ENCODE data around the gene EPHB6.

The EPHB6 gene

DNA sequence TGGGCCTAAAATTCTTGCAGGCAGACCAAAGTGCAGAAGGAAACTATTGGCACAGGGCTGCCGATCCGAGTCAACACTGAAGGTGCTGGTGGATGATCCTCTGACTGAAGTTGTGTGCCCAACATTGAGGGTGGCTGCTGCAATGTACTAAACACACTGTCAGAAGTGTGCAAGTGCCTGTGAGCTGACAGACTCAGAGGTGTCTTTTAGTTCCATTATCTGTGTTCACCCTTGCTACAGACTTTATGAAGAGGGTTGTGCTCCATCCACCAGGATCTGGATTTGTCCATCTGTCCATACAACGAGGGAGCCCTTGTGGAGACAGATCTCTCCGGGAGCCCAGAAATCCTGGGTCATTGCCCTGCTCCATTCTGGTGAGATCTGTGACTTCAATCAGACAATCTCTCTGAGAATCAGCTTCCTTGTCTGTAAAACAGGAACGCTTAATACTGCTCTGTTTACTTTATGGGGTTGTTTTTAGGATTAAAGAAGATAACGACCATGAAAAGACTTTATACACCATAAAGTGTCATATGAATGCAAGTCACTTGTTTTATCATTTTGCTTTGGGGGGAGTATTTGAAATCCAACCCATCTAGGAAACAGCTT is 40.2 kb downstream of the EPHB6 start:
- DNase-seq (ENCODE audit: low read depth), result peak; percentile 87
- TF ChIP-seq, protein P1, sequence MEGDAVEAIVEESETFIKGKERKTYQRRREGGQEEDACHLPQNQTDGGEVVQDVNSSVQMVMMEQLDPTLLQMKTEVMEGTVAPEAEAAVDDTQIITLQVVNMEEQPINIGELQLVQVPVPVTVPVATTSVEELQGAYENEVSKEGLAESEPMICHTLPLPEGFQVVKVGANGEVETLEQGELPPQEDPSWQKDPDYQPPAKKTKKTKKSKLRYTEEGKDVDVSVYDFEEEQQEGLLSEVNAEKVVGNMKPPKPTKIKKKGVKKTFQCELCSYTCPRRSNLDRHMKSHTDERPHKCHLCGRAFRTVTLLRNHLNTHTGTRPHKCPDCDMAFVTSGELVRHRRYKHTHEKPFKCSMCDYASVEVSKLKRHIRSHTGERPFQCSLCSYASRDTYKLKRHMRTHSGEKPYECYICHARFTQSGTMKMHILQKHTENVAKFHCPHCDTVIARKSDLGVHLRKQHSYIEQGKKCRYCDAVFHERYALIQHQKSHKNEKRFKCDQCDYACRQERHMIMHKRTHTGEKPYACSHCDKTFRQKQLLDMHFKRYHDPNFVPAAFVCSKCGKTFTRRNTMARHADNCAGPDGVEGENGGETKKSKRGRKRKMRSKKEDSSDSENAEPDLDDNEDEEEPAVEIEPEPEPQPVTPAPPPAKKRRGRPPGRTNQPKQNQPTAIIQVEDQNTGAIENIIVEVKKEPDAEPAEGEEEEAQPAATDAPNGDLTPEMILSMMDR (IDR thresholded peaks at IDR 0.05; ENCODE audit: control insufficient read depth, extremely low read depth, insufficient read depth), result no peak
- H3K4me3 ChIP-seq (ENCODE audit: low read depth, low read length), result no peak overlapping the region

DNA sequence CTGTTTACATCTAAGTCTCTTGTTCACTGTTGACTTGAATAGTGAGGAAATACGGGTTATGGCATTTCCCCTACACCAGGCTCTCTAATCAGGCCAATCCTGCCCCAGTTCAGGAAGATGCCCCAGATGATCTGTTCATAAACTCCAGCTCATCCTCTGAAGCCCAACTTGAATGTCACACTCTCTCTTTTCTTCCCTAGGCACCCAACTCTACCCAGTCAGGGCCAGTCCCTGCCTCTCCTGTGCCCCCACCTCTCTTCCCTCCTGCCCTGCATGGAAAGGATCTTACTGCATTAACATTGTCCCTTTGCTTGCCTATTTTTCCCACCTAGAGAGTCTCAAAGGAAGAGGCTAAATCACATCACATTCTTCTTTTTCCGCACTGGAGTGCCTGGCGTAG is 41.3 kb downstream of the EPHB6 start:
- H3K4me3 ChIP-seq (ENCODE audit: low read depth, low read length), result no peak overlapping the region
- TF ChIP-seq, protein P1 (IDR thresholded peaks at IDR 0.05; ENCODE audit: control insufficient read depth, extremely low read depth, insufficient read depth), result no peak
- no peak for DNase-seq (ENCODE audit: low read depth)

DNA sequence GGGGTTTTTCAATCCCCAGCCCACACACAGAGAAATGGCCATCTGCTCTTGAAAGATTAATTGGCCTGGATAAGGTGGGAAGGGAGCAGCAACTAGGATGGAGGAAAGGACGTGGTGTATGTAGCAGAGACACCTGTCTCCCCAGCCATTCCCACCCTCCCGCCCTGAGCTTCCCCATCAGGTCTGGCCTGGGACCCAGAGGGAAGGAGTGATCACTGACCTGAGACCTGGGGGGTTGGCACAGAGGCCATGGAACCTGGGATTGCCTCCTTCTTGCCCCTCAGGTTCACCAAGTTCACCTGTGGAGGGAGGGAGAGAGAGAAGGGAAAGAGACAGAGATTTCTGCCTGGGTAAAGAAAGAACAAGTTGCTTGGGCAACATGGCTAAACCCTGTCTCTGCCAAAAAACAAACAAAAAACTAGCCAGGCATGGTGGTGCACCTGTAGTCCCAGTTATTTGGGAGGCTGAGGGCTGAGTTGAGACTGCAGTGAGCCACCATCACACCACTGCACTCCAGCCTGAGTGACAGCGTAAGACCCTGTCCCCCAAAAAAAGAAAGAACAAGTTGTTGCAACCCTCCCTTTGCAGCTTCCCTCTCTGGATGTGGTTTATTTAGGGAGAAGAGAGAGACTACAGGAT is 42.0 kb downstream of the EPHB6 start:
- H3K4me3 ChIP-seq (ENCODE audit: low read depth, low read length), result no peak overlapping the region
- TF ChIP-seq, protein P1 (IDR thresholded peaks at IDR 0.05; ENCODE audit: control insufficient read depth, extremely low read depth, insufficient read depth), result no peak
- no peak for DNase-seq (ENCODE audit: low read depth)

DNA sequence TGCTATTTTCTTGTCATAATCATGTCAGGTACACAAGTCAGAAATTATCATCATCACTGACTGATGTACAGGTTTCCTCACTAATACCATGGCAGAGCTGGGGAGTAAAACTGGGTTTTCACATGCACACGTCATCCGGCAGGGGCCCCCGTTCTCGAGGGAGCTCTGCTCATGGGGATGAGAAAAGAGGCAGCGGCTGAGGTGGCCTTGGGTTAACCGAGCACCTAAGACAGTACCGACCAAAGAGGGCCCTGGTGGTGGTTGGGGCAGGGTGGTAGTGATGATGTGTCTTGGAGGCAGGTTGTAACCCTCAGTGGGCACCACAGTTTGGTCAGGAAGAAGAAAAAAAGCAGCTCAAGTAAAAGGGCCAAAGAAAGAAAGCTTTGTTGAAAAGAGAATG is 42.8 kb downstream of the EPHB6 start:
- TF ChIP-seq, protein P1 (IDR thresholded peaks at IDR 0.05; ENCODE audit: control insufficient read depth, extremely low read depth, insufficient read depth), result no peak
- no peak overlapping the region for H3K4me3 ChIP-seq (ENCODE audit: low read depth, low read length)
- DNase-seq (ENCODE audit: low read depth), result no peak

DNA sequence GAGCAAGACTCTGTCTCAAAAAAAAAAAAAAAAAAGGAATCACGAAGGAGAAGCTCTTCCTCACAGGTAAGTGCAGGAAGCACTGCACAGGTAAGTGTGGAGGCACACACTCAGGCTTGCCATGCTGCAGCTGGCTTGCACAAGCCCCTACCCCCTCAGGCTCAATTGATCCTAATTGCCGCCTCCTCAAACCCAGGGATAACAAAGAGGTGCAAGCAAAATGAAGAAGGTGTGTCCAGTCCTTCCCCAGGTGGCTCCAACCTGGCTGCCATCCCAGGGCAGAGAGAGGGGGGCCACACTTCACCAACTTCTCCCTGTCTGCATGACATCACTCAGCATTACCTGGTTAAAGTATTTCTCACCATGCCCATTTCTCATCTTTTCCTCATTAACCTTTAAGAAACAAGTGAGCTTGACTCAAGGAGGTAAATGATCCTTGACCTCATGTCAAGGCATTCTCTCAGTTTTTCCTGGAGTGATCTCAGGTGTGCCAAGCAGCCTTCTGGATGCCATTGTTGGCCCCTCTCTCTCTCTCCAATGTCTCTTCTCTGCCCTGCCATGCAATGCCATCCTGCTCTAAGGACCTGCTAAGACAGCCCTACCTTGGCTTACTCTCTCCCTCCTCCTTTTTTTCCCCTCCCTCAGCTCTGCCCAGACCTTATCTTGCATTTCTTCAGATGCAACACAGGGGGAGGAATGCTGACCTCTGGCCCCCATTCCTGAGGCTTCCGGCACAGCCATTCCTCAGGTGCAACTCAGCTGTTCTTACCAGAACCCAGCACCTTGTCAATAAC is 43.7 kb downstream of the EPHB6 start:
- no peak for DNase-seq (ENCODE audit: low read depth)
- no peak overlapping the region for H3K4me3 ChIP-seq (ENCODE audit: low read depth, low read length)

DNA sequence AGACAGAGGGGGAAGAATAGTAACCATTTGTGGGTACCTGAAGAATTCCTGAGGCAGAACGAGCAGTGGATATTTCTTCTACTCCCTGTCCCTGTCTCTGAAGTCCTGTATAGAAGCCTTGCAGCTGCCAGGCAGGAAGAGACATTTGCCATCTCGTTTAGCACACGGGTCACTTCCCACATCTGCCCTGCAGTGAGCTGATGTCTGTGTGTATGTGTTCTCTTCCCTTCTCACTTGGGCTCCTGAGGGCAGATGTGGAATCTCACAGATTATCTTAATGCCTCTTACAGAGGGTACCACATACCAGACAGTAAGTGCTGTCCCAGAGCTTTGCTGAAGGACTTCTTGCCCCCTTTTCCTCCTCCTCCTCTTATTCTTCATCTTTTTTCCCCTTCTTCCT is 44.8 kb downstream of the EPHB6 start:
- no peak overlapping the region for H3K4me3 ChIP-seq (ENCODE audit: low read depth, low read length)
- TF ChIP-seq, protein P1 (IDR thresholded peaks at IDR 0.05; ENCODE audit: control insufficient read depth, extremely low read depth, insufficient read depth), result no peak

More for the DNA sequence above, 43.7 kb downstream of the EPHB6 start:
- TF ChIP-seq, protein P1 (IDR thresholded peaks at IDR 0.05; ENCODE audit: control insufficient read depth, extremely low read depth, insufficient read depth), result no peak

More for the DNA sequence above, 44.8 kb downstream of the EPHB6 start:
- no peak for DNase-seq (ENCODE audit: low read depth)

Measured in LNCaP clone FGC (cell line).